Suprapubic skin (tissue), 4 donors: ENCODE results near the gene SLC25A36. TPM values are rescaled to one million over a fixed set of nuclear protein-coding genes. Genes with fewer than 3 reads are reported as not detected.
"Not testable (repeated sequence)": the region's sequence is repeated elsewhere in the genome, so short reads cannot be mapped to it uniquely, and the experiment has no call there.

Experiments used
- DNase-seq, 2 donors: peaks; one replicate each; pipeline ENCODE4 v3.0.0-alpha.2; 2019; ENCODE audit warnings: low spot score in 2 of 2
- H3K27ac ChIP-seq: fragments of 200-600 bp; sonication (generic); one replicate; pipeline ENCODE4 v1.5.1; 2019
- H3K27me3 ChIP-seq: fragments of 200-600 bp; sonication (generic); one replicate; pipeline ENCODE4 v1.5.1; 2019
- H3K36me3 ChIP-seq: fragments of 200-600 bp; sonication (generic); one replicate; pipeline ENCODE4 v1.5.1; 2019
- H3K4me1 ChIP-seq: fragments of 200-600 bp; sonication (generic); one replicate; pipeline ENCODE4 v1.5.1; 2019
- H3K4me3 ChIP-seq: fragments of 200-600 bp; sonication (generic); one replicate; pipeline ENCODE4 v1.5.1; 2019; ENCODE audit warnings: mild to moderate bottlenecking
- H3K9me3 ChIP-seq: fragments of 200-600 bp; sonication (generic); one replicate; pipeline ENCODE4 v1.5.1; 2019
- CTCF ChIP-seq, 2 donors: fragments of 200-600 bp in 1 of 2; fragments of 450-650 bp in 1 of 2; sonication (generic) in 1 of 2; IDR thresholded peaks; one replicate each; pipeline ENCODE4 v1.5.1; 2016 to 2019; ENCODE audit warnings: antibody characterized with exemption in 2 of 2, mild to moderate bottlenecking in 1 of 2, moderate library complexity in 1 of 2
- EP300 ChIP-seq: sonication (generic); formaldehyde crosslinking; IDR thresholded peaks from one replicate; pipeline ENCODE4 v1.6.1; 2017; ENCODE audit warnings: antibody characterized with exemption
- POLR2A ChIP-seq, 2 donors: fragments of 450-650 bp; IDR thresholded peaks; one replicate each; pipeline ENCODE4 v1.6.1; 2017; ENCODE audit warnings: antibody characterized with exemption in 2 of 2, mild to moderate bottlenecking in 2 of 2, moderate library complexity in 2 of 2
- POLR2AphosphoS5 ChIP-seq, 3 donors: sonication (generic); formaldehyde crosslinking; IDR thresholded peaks; one replicate each; pipeline ENCODE4 v1.6.1; 2017; ENCODE audit warnings: antibody characterized with exemption in 3 of 3
- WGBS: methylation state at CpG from one replicate; pipeline ENCODE4 v1.1.5; 2018; 5-methylcytosine and 5-hydroxymethylcytosine counted together
- total RNA-seq, 4 donors: library from RNA; depleted of rRNA; stranded (reverse); fragments of >200 nt; gene quantifications; one replicate each; pipeline ENCODE4 v1.1.0, GENCODE V29; 2016

Gene SLC25A36
- total RNA-seq, 4 donors from 2014 or later = 28.2 to 89.6 (median 43.1) TPM

- Histone ChIP-seq H3K36me3 (no peaks in the 10 kb centered on the region), H3K27me3 (no peaks in the 10 kb centered on the region), H3K4me3 (no peak overlapping the region), H3K4me1 (peaks cover 17% of the 10 kb centered on the region), H3K27ac (no peak overlapping the region), H3K9me3 (no peaks in the 10 kb centered on the region)
- no peak for TF ChIP-seq POLR2A (IDR thresholded peaks at IDR 0.05)
- no peak for TF ChIP-seq EP300
- TF ChIP-seq POLR2AphosphoS5 (IDR thresholded peaks at IDR 0.05) = no peak
- TF ChIP-seq CTCF (IDR thresholded peaks at IDR 0.05) = no peak
- 75% methylated on average over 2 of the region's 2 CpGs for WGBS
- DNase-seq = no peak
Measured at GRCh38 chr3:140950863-140951262, 9.2 kb downstream of the SLC25A36 start.

GRCh38 chr3:140951750-140952149 is 10.1 kb downstream of the SLC25A36 start:
- not testable (repeated sequence) for DNase-seq, H3K27me3 ChIP-seq, H3K4me3 ChIP-seq, H3K9me3 ChIP-seq, H3K27ac ChIP-seq, H3K36me3 ChIP-seq
- 91% methylated on average over 5 of the region's 5 CpGs for WGBS
- H3K4me1 ChIP-seq = peaks cover 17% of the 10 kb centered on the region

GRCh38 chr3:140953028-140953960 is 11.7 kb downstream of the SLC25A36 start:
- no peak for DNase-seq
- H3K9me3 ChIP-seq = no peaks in the 10 kb centered on the region
- H3K27ac ChIP-seq = no peak overlapping the region
- H3K27me3 ChIP-seq = no peaks in the 10 kb centered on the region
- TF ChIP-seq CTCF (IDR thresholded peaks at IDR 0.05) = no peak
- TF ChIP-seq POLR2AphosphoS5 (IDR thresholded peaks at IDR 0.05) = no peak
- TF ChIP-seq EP300 = no peak
- no peak for TF ChIP-seq POLR2A (IDR thresholded peaks at IDR 0.05)
- no peaks in the 10 kb centered on the region for H3K36me3 ChIP-seq
- WGBS = 84% methylated on average over 5 of the region's 5 CpGs
- peaks cover 17% of the 10 kb centered on the region for H3K4me1 ChIP-seq
- H3K4me3 ChIP-seq = no peak overlapping the region

- H3K36me3 ChIP-seq = no peaks in the 10 kb centered on the region
- no peak overlapping the region for H3K27ac ChIP-seq
- 71% methylated on average over 2 of the region's 2 CpGs for WGBS
- no peaks in the 10 kb centered on the region for H3K9me3 ChIP-seq
- TF ChIP-seq CTCF (IDR thresholded peaks at IDR 0.05) (no peak), EP300 (no peak)
- peaks cover 12% of the 10 kb centered on the region for H3K4me1 ChIP-seq
- no peak for DNase-seq
- H3K4me3 ChIP-seq = no peak overlapping the region
- no peaks in the 10 kb centered on the region for H3K27me3 ChIP-seq
Measured at GRCh38 chr3:140954576-140954975, 12.9 kb downstream of the SLC25A36 start.

GRCh38 chr3:140955645-140956044 is 14.0 kb downstream of the SLC25A36 start:
- H3K27me3 ChIP-seq = no peaks in the 10 kb centered on the region
- H3K27ac ChIP-seq = no peak overlapping the region
- peaks cover 12% of the 10 kb centered on the region for H3K4me1 ChIP-seq
- H3K9me3 ChIP-seq = no peaks in the 10 kb centered on the region
- 77% methylated on average over 3 of the region's 3 CpGs for WGBS
- H3K4me3 ChIP-seq = no peak overlapping the region
- DNase-seq = no peak
- peaks cover 4% of the 10 kb centered on the region for H3K36me3 ChIP-seq
- TF ChIP-seq POLR2AphosphoS5 (IDR thresholded peaks at IDR 0.05) (no peak), CTCF (IDR thresholded peaks at IDR 0.05) (no peak), EP300 (no peak), POLR2A (IDR thresholded peaks at IDR 0.05) (no peak)
